H1 (cell line): ENCODE results near the gene OBSL1. TPM values are rescaled to one million over a fixed set of nuclear protein-coding genes. Genes with fewer than 3 reads are reported as not detected.

Experiments used
- CTCF ChIA-PET: fragments of 300-600 bp; sonication (Branson Sonifier 250); formaldehyde crosslinking; loops from one replicate; lab custom pipeline; 2021; ENCODE audit not compliant: partially characterized antibody; lab: Charles Lee
- POLR2A ChIA-PET: fragments of 300-600 bp; sonication (Branson Sonifier 250); formaldehyde crosslinking; loops from one replicate; lab custom pipeline; 2021; ENCODE audit warnings: inconsistent platforms; ENCODE audit not compliant: partially characterized antibody; lab: Charles Lee
- DNase-seq, 2 experiments: peaks; one replicate each; pipeline versions ENCODE4 v3.0.0 to v3.0.0-alpha.2; 2010 to 2022; ENCODE audit warnings: low spot score in 2 of 2, low read depth in 1 of 2, mixed read lengths in 1 of 2
- FAIRE-seq: peaks from 2 replicates; lab custom pipeline; 2011; peaks lifted over from hg19 to GRCh38; lab: Jason Lieb, UNC
- H2AFZ ChIP-seq: 2 replicates; pipeline ENCODE4 v1.8.1; 2012; ENCODE audit warnings: low read length, inconsistent platforms
- H2AK5ac ChIP-seq: 2 replicates; pipeline ENCODE4 v1.6.1; 2013; ENCODE audit warnings: low read depth, low read length
- H2BK120ac ChIP-seq: replicated peaks from 2 replicates; pipeline ENCODE3; 2013; ENCODE audit warnings: low read depth, low read length, inconsistent platforms
- H2BK12ac ChIP-seq: 2 replicates; pipeline ENCODE4 v1.6.1; 2013; ENCODE audit warnings: low read depth, low read length
- H2BK15ac ChIP-seq: 2 replicates; pipeline ENCODE4 v1.6.1; 2013; ENCODE audit warnings: low read length
- H2BK20ac ChIP-seq: 2 replicates; pipeline ENCODE4 v1.6.1; 2013; ENCODE audit warnings: low read length
- H2BK5ac ChIP-seq: 2 replicates; pipeline ENCODE4 v1.6.1; 2013; ENCODE audit warnings: low read depth, low read length
- H3K14ac ChIP-seq: 2 replicates; pipeline ENCODE4 v1.6.1; 2013; ENCODE audit warnings: inconsistent platforms; ENCODE audit not compliant: insufficient read length
- H3K18ac ChIP-seq: 2 replicates; pipeline ENCODE4 v1.6.1; 2013; ENCODE audit warnings: low read length; ENCODE audit errors: extremely low read depth
- H3K23ac ChIP-seq: 2 replicates; pipeline ENCODE4 v1.6.1; 2013; ENCODE audit warnings: inconsistent platforms; ENCODE audit not compliant: insufficient read length
- H3K23me2 ChIP-seq: 2 replicates; pipeline ENCODE4 v1.6.1; 2013; ENCODE audit warnings: low read depth, low read length
- H3K27ac ChIP-seq: 2 replicates; pipeline ENCODE4 v1.6.1; 2011; ENCODE audit warnings: low read depth, low read length, inconsistent platforms
- H3K27me3 ChIP-seq, 4 experiments: replicated peaks in 1 of 4; 1 replicate in 1 of 4; 2 replicates in 3 of 4; pipeline versions ENCODE4 v1.6.1 to v1.8.1; 2011 to 2013; ENCODE audit warnings: low read length in 3 of 4, mild to moderate bottlenecking in 3 of 4, inconsistent platforms in 2 of 4, mixed read lengths in 2 of 4, moderate library complexity in 1 of 4; ENCODE audit not compliant: control insufficient read depth in 3 of 4, insufficient read depth in 3 of 4; ENCODE audit errors: extremely low read depth in 1 of 4
- H3K36me3 ChIP-seq, 4 experiments: 2 replicates each; pipeline versions ENCODE4 v1.6.1 to v1.8.1; 2011 to 2013; ENCODE audit warnings: mild to moderate bottlenecking in 4 of 4, low read length in 3 of 4, moderate library complexity in 2 of 4, control low read depth in 1 of 4, inconsistent platforms in 1 of 4; ENCODE audit not compliant: insufficient read depth in 4 of 4, control insufficient read depth in 2 of 4
- H3K4ac ChIP-seq: replicated peaks from 2 replicates; pipeline ENCODE3; 2013; ENCODE audit warnings: low read length, low read depth, mixed read lengths, inconsistent platforms; ENCODE audit not compliant: insufficient read length
- H3K4me1 ChIP-seq, 4 experiments: replicated peaks in 1 of 4; 1 replicate in 1 of 4; 2 replicates in 3 of 4; pipeline versions ENCODE4 v1.6.1 to v1.8.1; 2011 to 2013; ENCODE audit warnings: low read length in 3 of 4, inconsistent platforms in 2 of 4, mixed read lengths in 1 of 4; ENCODE audit not compliant: insufficient read depth in 4 of 4, control insufficient read depth in 3 of 4
- H3K4me2 ChIP-seq, 2 experiments: 2 replicates each; pipeline versions ENCODE4 v1.6.1 to v1.8.1; 2011 to 2013; ENCODE audit warnings: low read depth in 2 of 2, low read length in 2 of 2, control low read depth in 1 of 2, inconsistent platforms in 1 of 2, mild to moderate bottlenecking in 1 of 2; ENCODE audit not compliant: insufficient read depth in 1 of 2
- H3K4me3 ChIP-seq, 4 experiments: fragments of 200-600, 300-600 bp in 1 of 4; sonication (generic), shearing (Covaris generic), sonication (Bioruptor Twin) in 1 of 4; 2 replicates each; pipeline versions ENCODE4 v1.5.1 to v1.8.1; 2011 to 2016; ENCODE audit warnings: low read length in 4 of 4, low read depth in 3 of 4, control low read depth in 2 of 4, inconsistent platforms in 2 of 4, mild to moderate bottlenecking in 2 of 4, mixed read lengths in 1 of 4, moderate library complexity in 1 of 4; ENCODE audit not compliant: insufficient read depth in 2 of 4; ENCODE audit errors: extremely low read depth in 1 of 4
- H3K56ac ChIP-seq: replicated peaks from 2 replicates; pipeline ENCODE3; 2013; ENCODE audit warnings: low read depth, mild to moderate bottlenecking, mixed read lengths, low read length, inconsistent platforms; ENCODE audit not compliant: insufficient read length
- H3K79me1 ChIP-seq: 2 replicates; pipeline ENCODE4 v1.6.1; 2013; ENCODE audit warnings: low read depth, low read length, control low read depth
- H3K79me2 ChIP-seq, 2 experiments: 2 replicates each; pipeline versions ENCODE4 v1.6.1 to v1.8.1; 2012 to 2013; ENCODE audit warnings: low read length in 2 of 2, mild to moderate bottlenecking in 2 of 2, inconsistent platforms in 1 of 2; ENCODE audit not compliant: insufficient read depth in 2 of 2, control insufficient read depth in 1 of 2
- H3K9ac ChIP-seq, 4 experiments: replicated peaks in 1 of 4; 1 replicate in 1 of 4; 2 replicates in 3 of 4; pipeline versions ENCODE4 v1.6.1 to v1.8.1; 2011 to 2013; ENCODE audit warnings: low read depth in 3 of 4, low read length in 3 of 4, control low read depth in 2 of 4, mild to moderate bottlenecking in 2 of 4, moderate library complexity in 2 of 4, inconsistent platforms in 1 of 4; ENCODE audit errors: extremely low read depth in 1 of 4
- H3K9me3 ChIP-seq, 2 experiments: 2 replicates each; pipeline versions ENCODE4 v1.6.1 to v1.8.1; 2012 to 2013; ENCODE audit warnings: mild to moderate bottlenecking in 2 of 2, moderate library complexity in 2 of 2, control low read depth in 1 of 2, inconsistent platforms in 1 of 2, low read depth in 1 of 2, low read length in 1 of 2, mixed read lengths in 1 of 2; ENCODE audit not compliant: insufficient read depth in 2 of 2
- H4K20me1 ChIP-seq, 2 experiments: replicated peaks in 1 of 2; 2 replicates each; pipeline versions ENCODE3 to v1.8.1; 2011 to 2013; ENCODE audit warnings: inconsistent platforms in 2 of 2, low read length in 2 of 2, mild to moderate bottlenecking in 1 of 2; ENCODE audit not compliant: insufficient read depth in 2 of 2, control insufficient read depth in 1 of 2
- H4K5ac ChIP-seq: 2 replicates; pipeline ENCODE4 v1.6.1; 2013; ENCODE audit warnings: low read length, low read depth, mixed read lengths, inconsistent platforms; ENCODE audit not compliant: insufficient read length
- H4K8ac ChIP-seq: 2 replicates; pipeline ENCODE4 v1.8.0; 2013; ENCODE audit warnings: mild to moderate bottlenecking, moderate library complexity, low read length, inconsistent platforms; ENCODE audit not compliant: insufficient read depth; ENCODE audit errors: extremely low read depth
- H4K91ac ChIP-seq: replicated peaks from 2 replicates; pipeline ENCODE3; 2013; ENCODE audit warnings: low read length, mixed read lengths, inconsistent platforms; ENCODE audit not compliant: insufficient read length
- CBX8 ChIP-seq: fragments of 300-800, 300-1000 bp; sonication (generic); IDR thresholded peaks from 2 replicates; pipeline ENCODE4 v1.7.1; 2016; ENCODE audit warnings: low read depth, low read length, borderline replicate concordance
- CTCF ChIP-seq, 3 experiments: IDR thresholded peaks; 1 replicate in 2 of 3; 2 replicates in 1 of 3; pipeline versions ENCODE4 v1.5.1 to v1.6.1; 2011; ENCODE audit warnings: low read length in 3 of 3, mild to moderate bottlenecking in 3 of 3, inconsistent platforms in 2 of 3, low read depth in 1 of 3, moderate library complexity in 1 of 3; ENCODE audit not compliant: insufficient read depth in 1 of 3; ENCODE audit errors: control extremely low read depth in 1 of 3
- JUN ChIP-seq: IDR thresholded peaks from 2 replicates; pipeline ENCODE4 v1.6.1; 2011; ENCODE audit warnings: low read depth, mild to moderate bottlenecking, improper control_type of control experiment, low read length
- MAFK ChIP-seq: IDR thresholded peaks from 2 replicates; pipeline ENCODE4 v1.6.1; 2012; ENCODE audit warnings: low read depth, mild to moderate bottlenecking, improper control_type of control experiment, low read length
- NANOG ChIP-seq: IDR thresholded peaks from 2 replicates; pipeline ENCODE4 v1.6.1; 2011; ENCODE audit warnings: low read length, low read depth, mild to moderate bottlenecking, inconsistent platforms; ENCODE audit not compliant: insufficient read depth, poor library complexity, severe bottlenecking
- POLR2AphosphoS5 ChIP-seq: IDR thresholded peaks from 2 replicates; pipeline ENCODE4 v1.6.1; 2011; ENCODE audit warnings: low read depth, low read length
- POU5F1 ChIP-seq: IDR thresholded peaks from 2 replicates; pipeline ENCODE4 v1.6.1; 2011; ENCODE audit warnings: low read depth, mild to moderate bottlenecking, low read length, moderate library complexity
- RBBP5 ChIP-seq: IDR thresholded peaks from 2 replicates; pipeline ENCODE4 v1.7.1; 2012; ENCODE audit warnings: low read depth, mild to moderate bottlenecking, inconsistent platforms, low read length, moderate library complexity, borderline replicate concordance
- RFX5 ChIP-seq: IDR thresholded peaks from 2 replicates; pipeline ENCODE4 v1.6.1; 2011; ENCODE audit warnings: low read depth, low read length, improper control_type of control experiment, borderline replicate concordance
- SP2 ChIP-seq: IDR thresholded peaks from 2 replicates; pipeline ENCODE4 v1.6.1; 2012; ENCODE audit warnings: mild to moderate bottlenecking, low read length, inconsistent platforms
- SP4 ChIP-seq: IDR thresholded peaks from 2 replicates; pipeline ENCODE4 v1.6.1; 2012; ENCODE audit warnings: low read length, inconsistent platforms
- WGBS, 2 experiments: shearing (Covaris generic) in 1 of 2; methylation state at CpG; one replicate each; pipeline versions ENCODE4 v1.1.6 to v1.1.7; 2013 to 2015; ENCODE audit warnings: low lambda C conversion rate in 2 of 2, mixed read lengths in 2 of 2, inconsistent platforms in 1 of 2, low coverage in 1 of 2, missing lambda C conversion rate in 1 of 2; ENCODE audit not compliant: insufficient replicate concordance in 2 of 2, insufficient coverage in 1 of 2, insufficient read length in 1 of 2; ENCODE audit errors: extremely low coverage in 1 of 2, missing lambda C conversion rate in 1 of 2; 5-methylcytosine and 5-hydroxymethylcytosine counted together
- polyA plus RNA-seq, 7 experiments: library from polyadenylated mRNA; depleted of rRNA in 3 of 7; stranded (reverse) in 5 of 7; unstranded in 2 of 7; fragments of >200 nt in 5 of 7; fragments of 200-250 nt in 2 of 7; gene quantifications; 1 replicate in 5 of 7; 2 replicates in 1 of 7; 4 replicates in 1 of 7; pipeline versions ENCODE4 v1.2.1 to v1.2.3, GENCODE V29; 2011 to 2013; ENCODE audit warnings: missing spikeins in 2 of 7, mixed read lengths in 2 of 7
- total RNA-seq: library from RNA; stranded (reverse); fragmentation: NEBNext Ultra II Directional; extraction: Animal tissue kit (Norgen Biotek cat#: 25700); gene quantifications from 2 replicates; pipeline ENCODE4 v1.2.1, GENCODE V29; 2021

OBSL1 gene
- total and polyA plus RNA-seq, 2 of the 8 experiments (the other 6 are each of a cell fraction or from before 2014, with no cell fraction given), result 116 to 127 TPM

- H3K27ac ChIP-seq, result no peak overlapping the region
- H3K4me2 ChIP-seq, result no peak overlapping the region
- H2BK5ac ChIP-seq, result no peak overlapping the region
- no peak overlapping the region for H3K23ac ChIP-seq
- H2AK5ac ChIP-seq, result no peak overlapping the region
- H3K27me3 ChIP-seq, result no peaks in the 10 kb centered on the region
- no peak overlapping the region for H3K14ac ChIP-seq
- H3K79me2 ChIP-seq, result no peaks in the 10 kb centered on the region
- ChIA-PET CTCF (interaction anchor here (0.7 to 18.7 kb wide), 7 partner anchors 27 to 119 kb away, joined by 3 to 356 read pairs (median 7); partner anchors contain the start of genes CHPF and SLC4A3), POLR2A (interaction anchor here (0.8 to 3.8 kb wide), 4 partner anchors 11 to 54 kb away, joined by 3 to 22 read pairs (median 3); partner anchors contain the start of gene STK11IP)
- no peak overlapping the region for H4K91ac ChIP-seq
- no peak overlapping the region for H2BK12ac ChIP-seq
- H4K8ac ChIP-seq, result no peak overlapping the region; the same call in 1 of the 2 replicates
- no peak for FAIRE-seq
- H3K9me3 ChIP-seq, result no peaks in the 10 kb centered on the region
- no peak overlapping the region for H2BK120ac ChIP-seq
- H2AFZ ChIP-seq, result no peak overlapping the region
- peaks cover 0 to 11% (median 2%) of the 10 kb centered on the region in 4 experiments; a peak in 4 of 8 replicates for H3K36me3 ChIP-seq
- H3K9ac ChIP-seq, result no peak overlapping the region
- 83% methylated on average over 13 of the region's 13 CpGs; no CpG with 5 or more reads in 1 of the 2 experiments for WGBS, 2 experiments
- H3K18ac ChIP-seq, result no peak overlapping the region
- H2BK20ac ChIP-seq, result no peak overlapping the region
- H3K23me2 ChIP-seq, result no peaks in the 10 kb centered on the region
- H3K4me3 ChIP-seq, result no peak overlapping the region
- no peaks in the 10 kb centered on the region; a peak in 1 of 7 replicates for H3K4me1 ChIP-seq
- DNase-seq, result no peak
- no peak overlapping the region for H3K4ac ChIP-seq
- H2BK15ac ChIP-seq, result no peak overlapping the region
- peaks cover 2 to 3% of the 10 kb centered on the region in 2 experiments for H4K20me1 ChIP-seq
- no peak overlapping the region for H4K5ac ChIP-seq
- H3K79me1 ChIP-seq, result no peaks in the 10 kb centered on the region; the same call in 1 of the 2 replicates
- H3K56ac ChIP-seq, result no peak overlapping the region
- TF ChIP-seq JUN (no peak), POLR2AphosphoS5 (no peak), CTCF (IDR thresholded peaks at IDR 0.05; ENCODE audit: control extremely low read depth in 1 of 3, insufficient read depth in 1 of 3, low read depth in 1 of 3, low read length in 3 of 3) (no peak), MAFK (no peak), POU5F1 (no peak), RFX5 (no peak), RBBP5 (no peak), CBX8 (no peak), SP2 (no peak), SP4 (no peak), NANOG (no peak)
Measured at GRCh38 chr2:219609149-219609750, 37.9 kb upstream of the OBSL1 start.
